Measurements from ENCODE around the gene TBC1D10A.
A peak's percentile ranks its signal among the peaks of the same experiment; 100 is the strongest.

Gene TBC1D10A

GRCh38 chr22:30248484-30248883 lies 78.3 kb downstream of the TBC1D10A start:
- no peak for DNase-seq (ENCODE audit: low read depth in 3 of 3)

GRCh38 chr22:30247974-30248373 lies 78.8 kb downstream of the TBC1D10A start:
- DNase-seq (ENCODE audit: low read depth in 3 of 3): no peak

GRCh38 chr22:30247561-30247960 lies 79.2 kb downstream of the TBC1D10A start:
- no peak for DNase-seq (ENCODE audit: low read depth in 3 of 3)

GRCh38 chr22:30246814-30247376 lies 79.8 kb downstream of the TBC1D10A start:
- no peak for DNase-seq (ENCODE audit: low read depth in 3 of 3)

DNA sequence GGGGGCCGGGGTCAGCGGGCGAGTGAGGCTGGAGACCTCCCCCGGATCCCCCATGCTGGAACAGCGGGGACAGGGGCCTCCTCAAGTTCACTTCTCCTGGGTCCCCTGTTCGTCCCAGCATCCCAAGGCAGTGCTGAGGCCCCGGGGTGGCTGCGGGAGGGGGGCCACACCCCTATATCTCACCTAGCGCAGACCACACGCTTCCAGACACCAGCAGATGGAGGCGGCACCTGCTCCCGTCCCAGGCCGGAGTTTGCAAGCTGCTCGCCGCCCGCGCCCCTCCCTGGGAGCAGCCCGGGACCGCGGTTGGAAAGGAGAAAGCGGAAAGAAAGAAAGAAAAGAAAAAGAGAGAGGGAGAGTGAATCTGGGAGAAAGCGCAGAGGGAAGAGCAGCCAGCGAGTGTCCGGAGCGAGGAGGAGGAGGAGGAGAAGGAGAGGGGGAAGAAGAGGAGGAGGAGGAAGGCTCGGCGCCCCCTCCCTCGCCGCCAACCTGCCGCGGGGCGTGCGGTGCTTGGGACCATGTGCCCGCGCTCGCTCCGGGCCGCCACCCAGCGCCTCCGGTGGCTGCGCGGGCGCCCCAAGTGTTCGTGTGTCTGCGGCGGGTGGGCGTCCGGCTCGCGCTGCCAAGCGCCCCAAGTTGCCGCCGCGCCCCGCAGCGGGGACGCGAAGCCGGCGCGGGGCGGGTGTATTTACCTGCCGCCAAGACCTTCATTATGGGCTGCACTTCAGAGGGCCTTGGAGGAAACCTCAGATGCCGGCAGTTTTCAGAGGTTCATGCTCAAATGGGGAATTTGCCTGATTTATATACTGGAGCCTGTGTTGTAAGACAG lies 80.5 kb downstream of the TBC1D10A start, which contains the start of gene LIF:
Gene LIF, minus strand, starts transcription at position 775 of the 829 bp plus-strand sequence. Its CDS starts 64 bp downstream, at position 711.
- DNase-seq (ENCODE audit: low read depth in 3 of 3): peak in 2 of 3 donors; percentile 41 to 52

GRCh38 chr22:30245181-30245984 lies 81.4 kb downstream of the TBC1D10A start:
- DNase-seq (ENCODE audit: low read depth in 3 of 3): peak in 1 of 3 donors; percentile 36

- DNase-seq (ENCODE audit: low read depth in 3 of 3): no peak
Observed at GRCh38 chr22:30244641-30245040, 82.1 kb downstream of the TBC1D10A start.

- no peak for DNase-seq (ENCODE audit: low read depth in 3 of 3)
Observed at GRCh38 chr22:30244066-30244465, 82.7 kb downstream of the TBC1D10A start.

DNA sequence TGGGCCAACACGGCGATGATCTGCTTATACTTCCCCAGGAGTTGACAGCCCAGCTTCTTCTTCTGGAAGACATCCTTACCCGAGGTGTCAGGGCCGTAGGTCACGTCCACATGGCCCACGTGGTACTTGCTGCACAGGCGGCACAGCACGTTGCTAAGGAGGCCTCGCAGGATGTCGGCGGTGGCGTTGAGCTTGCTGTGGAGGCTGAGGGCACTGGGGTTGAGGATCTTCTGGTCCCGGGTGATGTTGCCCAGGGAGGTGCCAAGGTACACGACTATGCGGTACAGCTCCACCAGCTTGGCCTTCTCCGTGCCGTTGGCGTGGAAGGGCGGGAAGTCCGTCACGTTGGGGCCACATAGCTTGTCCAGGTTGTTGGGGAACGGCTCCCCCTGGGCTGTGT lies 83.1 kb downstream of the TBC1D10A start:
- no peak for DNase-seq (ENCODE audit: low read depth in 3 of 3)

Data from stimulated activated CD4-positive, alpha-beta T cell treated with anti-CD3 and anti-CD28 coated beads, TNF-alpha, amount 100 ng/mL, for 48 hours (primary cell).